ENCODE results near the gene NXF1. TPM values are rescaled to one million over a fixed set of nuclear protein-coding genes. Genes with fewer than 3 reads are reported as not detected.

The NXF1 gene
- total and polyA plus RNA-seq, 2 of the 13 experiments (the other 11 are each of a cell fraction or from before 2014, with no cell fraction given) = 30.4 to 30.9 TPM

- TF ChIP-seq, protein P1, sequence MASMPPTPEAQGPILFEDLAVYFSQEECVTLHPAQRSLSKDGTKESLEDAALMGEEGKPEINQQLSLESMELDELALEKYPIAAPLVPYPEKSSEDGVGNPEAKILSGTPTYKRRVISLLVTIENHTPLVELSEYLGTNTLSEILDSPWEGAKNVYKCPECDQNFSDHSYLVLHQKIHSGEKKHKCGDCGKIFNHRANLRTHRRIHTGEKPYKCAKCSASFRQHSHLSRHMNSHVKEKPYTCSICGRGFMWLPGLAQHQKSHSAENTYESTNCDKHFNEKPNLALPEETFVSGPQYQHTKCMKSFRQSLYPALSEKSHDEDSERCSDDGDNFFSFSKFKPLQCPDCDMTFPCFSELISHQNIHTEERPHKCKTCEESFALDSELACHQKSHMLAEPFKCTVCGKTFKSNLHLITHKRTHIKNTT (CRISPR knock-in tag; IDR thresholded peaks at IDR 0.05) = no peak
- no peak for TF ChIP-seq ZNF609 (CRISPR knock-in tag; IDR thresholded peaks at IDR 0.05; ENCODE audit: borderline replicate concordance)
- TF ChIP-seq ZFP36L2 (CRISPR knock-in tag; IDR thresholded peaks at IDR 0.05) = no peak
- TF ChIP-seq, protein P2, sequence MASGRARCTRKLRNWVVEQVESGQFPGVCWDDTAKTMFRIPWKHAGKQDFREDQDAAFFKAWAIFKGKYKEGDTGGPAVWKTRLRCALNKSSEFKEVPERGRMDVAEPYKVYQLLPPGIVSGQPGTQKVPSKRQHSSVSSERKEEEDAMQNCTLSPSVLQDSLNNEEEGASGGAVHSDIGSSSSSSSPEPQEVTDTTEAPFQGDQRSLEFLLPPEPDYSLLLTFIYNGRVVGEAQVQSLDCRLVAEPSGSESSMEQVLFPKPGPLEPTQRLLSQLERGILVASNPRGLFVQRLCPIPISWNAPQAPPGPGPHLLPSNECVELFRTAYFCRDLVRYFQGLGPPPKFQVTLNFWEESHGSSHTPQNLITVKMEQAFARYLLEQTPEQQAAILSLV (CRISPR knock-in tag; IDR thresholded peaks at IDR 0.05; ENCODE audit: borderline replicate concordance) = peak; percentile 95; the same call in 1 of the 2 replicates
- TF ChIP-seq ZNF556 (CRISPR knock-in tag; IDR thresholded peaks at IDR 0.05; ENCODE audit: borderline replicate concordance) = no peak
- TF ChIP-seq SNAI1 (CRISPR knock-in tag; IDR thresholded peaks at IDR 0.05; ENCODE audit: borderline replicate concordance) = no peak
- TF ChIP-seq HMGXB3 (CRISPR knock-in tag; IDR thresholded peaks at IDR 0.05; ENCODE audit: borderline replicate concordance) = no peak
- TF ChIP-seq TRIM24 (CRISPR knock-in tag; IDR thresholded peaks at IDR 0.05) = no peak
- TF ChIP-seq ZNF432 (CRISPR knock-in tag; IDR thresholded peaks at IDR 0.05; ENCODE audit: borderline replicate concordance) = no peak
- peak; percentile 31; the same call in 1 of the 2 replicates for TF ChIP-seq KLF6 (CRISPR knock-in tag; IDR thresholded peaks at IDR 0.05)
- TF ChIP-seq SALL1 (CRISPR knock-in tag; IDR thresholded peaks at IDR 0.05) = peak; percentile 60
- TF ChIP-seq CREB3 (CRISPR knock-in tag; IDR thresholded peaks at IDR 0.05) = no peak
- peak; percentile 69 to 91; a peak in 3 of 4 replicates for TF ChIP-seq HMGXB4 (CRISPR knock-in tag; IDR thresholded peaks at IDR 0.05; ENCODE audit: borderline replicate concordance in 1 of 2, low read depth in 1 of 2)
These were observed 13.6 kb downstream of the NXF1 start, which contains the start of gene TMEM223 (continued) for GRCh38 chr11:62791501-62792201.
